Natural killer cell (primary cell): ENCODE data around the gene EXTL2. TPM values are rescaled to one million over a fixed set of nuclear protein-coding genes. Genes with fewer than 3 reads are reported as not detected.
"Not testable (repeated sequence)": the region's sequence is repeated elsewhere in the genome, so short reads cannot be mapped to it uniquely, and the experiment has no call there.

Experiments used
- ATAC-seq, 3 donors: fragments of 150-1000 bp in 2 of 3; fragments of 200-7000 bp in 1 of 3; cut with Tn5 transposase; 1 replicate in 1 of 3; 2 replicates in 2 of 3; pipeline ENCODE4 v1.10.0; 2021; ENCODE audit warnings: mild to moderate bottlenecking in 2 of 3, moderate library complexity in 2 of 3
- DNase-seq, 2 donors: peaks; one replicate each; pipeline versions ENCODE4 v3.0.0 to v3.0.0-alpha.2; 2013 to 2021; ENCODE audit warnings: mixed read lengths in 1 of 2
- H3K27ac ChIP-seq: one replicate; pipeline ENCODE4 v1.5.1; 2013; ENCODE audit warnings: mild to moderate bottlenecking, low read length
- H3K27me3 ChIP-seq: one replicate; pipeline ENCODE4 v1.6.1; 2013; ENCODE audit warnings: low read length; ENCODE audit not compliant: control insufficient read depth, insufficient read depth
- H3K36me3 ChIP-seq: one replicate; pipeline ENCODE4 v1.6.1; 2013; ENCODE audit warnings: low read length; ENCODE audit not compliant: control insufficient read depth, insufficient read depth
- H3K4me1 ChIP-seq: one replicate; pipeline ENCODE4 v1.6.1; 2013; ENCODE audit warnings: low read length; ENCODE audit not compliant: control insufficient read depth, insufficient read depth
- H3K4me3 ChIP-seq: one replicate; pipeline ENCODE4 v1.5.1; 2013; ENCODE audit warnings: low read length
- H3K9me3 ChIP-seq: one replicate; pipeline ENCODE4 v1.6.1; 2013; ENCODE audit warnings: low read length; ENCODE audit not compliant: control insufficient read depth, insufficient read depth
- H3K27ac Mint-ChIP-seq, 2 donors: one replicate each; pipeline ENCODE4 v1.8.0; 2022; ENCODE audit warnings: mild to moderate bottlenecking in 2 of 2, mixed read lengths in 2 of 2, moderate library complexity in 1 of 2
- H3K27me3 Mint-ChIP-seq, 2 donors: one replicate each; pipeline ENCODE4 v1.8.0; 2022; ENCODE audit warnings: low read depth in 2 of 2, mixed read lengths in 2 of 2
- H3K36me3 Mint-ChIP-seq: one replicate; pipeline ENCODE4 v1.8.0; 2022; ENCODE audit warnings: mixed read lengths
- H3K4me1 Mint-ChIP-seq, 2 donors: one replicate each; pipeline ENCODE4 v1.8.0; 2022; ENCODE audit warnings: mixed read lengths in 2 of 2
- H3K4me3 Mint-ChIP-seq: one replicate; pipeline ENCODE4 v1.8.0; 2022; ENCODE audit warnings: mild to moderate bottlenecking, moderate library complexity, mixed read lengths
- H3K9me3 Mint-ChIP-seq, 2 donors: one replicate each; pipeline ENCODE4 v1.8.0; 2022; ENCODE audit warnings: mixed read lengths in 2 of 2
- WGBS: methylation state at CpG from one replicate; pipeline ENCODE4 v1.1.7; 2013; ENCODE audit warnings: missing lambda C conversion rate; ENCODE audit not compliant: insufficient coverage; 5-methylcytosine and 5-hydroxymethylcytosine counted together
- intact Hi-C: fragments of 100-400 bp; cut with micrococcal nuclease; formaldehyde crosslinking; loops from one replicate; pipeline ENCODE4 v1.14.2; 2022
- total RNA-seq, 4 donors: library from RNA; stranded (reverse); fragments of 120-200 nt in 1 of 4; gene quantifications; one replicate each; pipeline versions ENCODE4 v1.2.3 to v1.2.4, GENCODE V29; 2013 to 2022
- TF ChIP-seq, protein P1 (sequence below): fragments of 200-600 bp; IDR thresholded peaks from one replicate; pipeline ENCODE4 v1.8.0; 2022; ENCODE audit warnings: antibody characterized with exemption

EXTL2 gene
- total RNA-seq, 3 donors from 2014 or later (not counting 1 experiment from before 2014, with no cell fraction given), result 3.5 to 5.8 (median 3.9) TPM

DNA sequence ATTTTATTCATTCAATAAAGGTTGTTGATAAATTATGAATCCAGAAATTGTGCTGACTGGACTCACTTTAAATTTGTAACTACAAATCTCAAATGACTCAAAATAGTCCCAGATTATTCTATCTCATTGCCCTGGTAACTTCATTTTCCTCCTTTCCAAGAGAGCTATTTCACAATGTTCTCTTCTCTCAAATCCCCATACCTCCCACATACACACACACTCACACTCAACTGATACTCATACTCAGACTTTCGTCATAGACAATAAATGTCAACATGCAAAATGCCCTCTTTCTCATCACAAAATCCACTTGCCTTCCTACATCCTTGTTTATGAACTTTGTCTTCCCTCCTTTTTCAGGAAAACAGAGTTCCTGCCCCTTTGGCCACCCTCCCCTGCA lies 33.3 kb downstream of the EXTL2 start:
- Histone ChIP-seq H3K36me3 (no peaks in the 10 kb centered on the region), H3K27me3 (no peaks in the 10 kb centered on the region), H3K9me3 (no peaks in the 10 kb centered on the region), H3K27ac (no peak overlapping the region), H3K4me3 (no peak overlapping the region), H3K4me1 (no peaks in the 10 kb centered on the region)
- Mint-ChIP-seq H3K36me3 (no peaks in the 10 kb centered on the region), H3K27ac (no peak overlapping the region), H3K9me3 (no peaks in the 10 kb centered on the region), H3K4me3 (no peak overlapping the region), H3K27me3 (peaks cover 0 to 3% of the 10 kb centered on the region in 2 donors), H3K4me1 (no peaks in the 10 kb centered on the region)
- WGBS, result 86% methylated on average over 1 of the region's 1 CpG
- TF ChIP-seq, protein P1, sequence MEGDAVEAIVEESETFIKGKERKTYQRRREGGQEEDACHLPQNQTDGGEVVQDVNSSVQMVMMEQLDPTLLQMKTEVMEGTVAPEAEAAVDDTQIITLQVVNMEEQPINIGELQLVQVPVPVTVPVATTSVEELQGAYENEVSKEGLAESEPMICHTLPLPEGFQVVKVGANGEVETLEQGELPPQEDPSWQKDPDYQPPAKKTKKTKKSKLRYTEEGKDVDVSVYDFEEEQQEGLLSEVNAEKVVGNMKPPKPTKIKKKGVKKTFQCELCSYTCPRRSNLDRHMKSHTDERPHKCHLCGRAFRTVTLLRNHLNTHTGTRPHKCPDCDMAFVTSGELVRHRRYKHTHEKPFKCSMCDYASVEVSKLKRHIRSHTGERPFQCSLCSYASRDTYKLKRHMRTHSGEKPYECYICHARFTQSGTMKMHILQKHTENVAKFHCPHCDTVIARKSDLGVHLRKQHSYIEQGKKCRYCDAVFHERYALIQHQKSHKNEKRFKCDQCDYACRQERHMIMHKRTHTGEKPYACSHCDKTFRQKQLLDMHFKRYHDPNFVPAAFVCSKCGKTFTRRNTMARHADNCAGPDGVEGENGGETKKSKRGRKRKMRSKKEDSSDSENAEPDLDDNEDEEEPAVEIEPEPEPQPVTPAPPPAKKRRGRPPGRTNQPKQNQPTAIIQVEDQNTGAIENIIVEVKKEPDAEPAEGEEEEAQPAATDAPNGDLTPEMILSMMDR, result no peak
- intact Hi-C loops, result no loop called here
- ATAC-seq (no peak), DNase-seq (no peak)

DNA sequence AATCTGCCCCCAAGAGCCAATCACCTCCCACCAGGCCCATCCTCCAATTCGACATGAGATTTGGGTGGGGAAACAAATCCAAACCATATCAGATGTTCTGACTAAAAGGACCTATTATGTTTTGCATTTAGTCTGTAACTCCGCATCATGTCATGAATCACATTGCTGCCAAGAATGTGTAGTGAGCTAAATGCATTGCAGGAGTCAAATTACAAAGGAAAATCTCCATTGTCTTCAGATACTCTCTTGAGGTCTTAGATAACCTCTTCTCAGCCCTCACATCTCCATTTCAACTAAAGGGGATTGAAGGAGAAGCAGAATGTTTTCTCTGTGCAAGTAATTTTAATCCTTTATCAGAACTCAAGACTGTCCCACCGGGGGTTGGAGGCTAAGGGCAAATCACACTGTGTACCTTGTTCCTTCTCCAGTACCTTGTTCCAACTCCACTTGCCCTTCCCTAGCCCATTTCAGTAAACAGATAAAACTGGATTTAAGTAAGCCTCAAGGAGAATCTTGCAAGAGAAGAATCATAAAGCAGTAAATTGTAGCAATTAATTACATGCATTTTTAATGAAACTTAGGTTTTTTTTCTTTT lies 34.1 kb downstream of the EXTL2 start:
- no peak overlapping the region for H3K4me3 Mint-ChIP-seq
- no peaks in the 10 kb centered on the region for H3K27me3 ChIP-seq
- H3K36me3 Mint-ChIP-seq, result no peaks in the 10 kb centered on the region
- DNase-seq (no peak), ATAC-seq (no peak)
- peaks cover 0 to 6% of the 10 kb centered on the region in 2 donors for H3K27me3 Mint-ChIP-seq
- no peaks in the 10 kb centered on the region for H3K4me1 Mint-ChIP-seq
- intact Hi-C loops, result no loop called here
- H3K27ac ChIP-seq, result no peak overlapping the region
- H3K27ac Mint-ChIP-seq, result no peak overlapping the region
- no peaks in the 10 kb centered on the region for H3K9me3 Mint-ChIP-seq
- H3K4me3 ChIP-seq, result no peak overlapping the region
- no peaks in the 10 kb centered on the region for H3K4me1 ChIP-seq
- H3K36me3 ChIP-seq, result no peaks in the 10 kb centered on the region
- WGBS, result 92% methylated on average over 3 of the region's 3 CpGs
- H3K9me3 ChIP-seq, result no peaks in the 10 kb centered on the region
- TF ChIP-seq, protein P1, result no peak

DNA sequence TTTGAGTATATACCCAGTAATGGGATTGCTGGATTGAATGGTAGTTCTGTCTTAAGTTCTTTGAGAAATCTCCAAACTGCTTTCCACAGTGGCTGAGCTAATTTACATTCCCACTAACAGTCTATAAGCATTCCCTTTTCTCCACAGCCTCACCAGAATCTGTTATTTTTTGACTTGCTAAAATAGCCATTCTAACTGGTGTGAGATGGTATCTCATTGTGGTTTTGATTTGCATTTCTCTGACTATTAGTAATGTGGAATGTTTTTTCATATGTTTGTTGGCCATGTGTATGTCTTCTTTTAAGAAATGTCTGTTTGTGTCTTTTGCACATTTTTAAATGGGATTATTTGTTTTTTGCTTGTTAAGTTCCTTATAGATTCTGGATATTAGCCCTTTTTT lies 39.5 kb downstream of the EXTL2 start:
- ATAC-seq, H3K9me3 Mint-ChIP-seq, H3K4me1 ChIP-seq, H3K36me3 ChIP-seq, DNase-seq, H3K27ac ChIP-seq, H3K4me3 ChIP-seq, H3K27me3 Mint-ChIP-seq, H3K4me3 Mint-ChIP-seq, intact Hi-C loops, H3K27ac Mint-ChIP-seq, H3K27me3 ChIP-seq, H3K9me3 ChIP-seq, H3K36me3 Mint-ChIP-seq, H3K4me1 Mint-ChIP-seq: not testable (repeated sequence)

DNA sequence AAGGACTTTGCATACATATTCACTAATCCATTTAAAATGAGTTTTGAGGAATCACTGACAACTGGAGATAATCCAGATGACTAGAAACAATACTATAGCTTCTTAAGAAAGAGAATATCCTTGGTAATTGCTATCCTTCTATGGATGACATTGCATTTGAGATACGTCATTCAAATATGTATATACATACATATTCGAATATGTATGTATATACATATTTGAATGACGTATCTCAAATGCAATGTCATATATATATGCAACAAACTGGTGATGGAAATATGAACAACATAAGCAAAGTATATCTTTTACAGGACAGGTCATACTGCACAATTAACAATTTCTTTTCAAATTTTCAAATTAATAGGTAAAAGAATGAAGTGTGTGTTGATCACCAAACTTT lies 41.7 kb downstream of the EXTL2 start:
- no CpG with 5 or more reads among the region's 3 CpGs for WGBS
- TF ChIP-seq, protein P1, result no peak

More for the DNA sequence above, 41.7 kb downstream of the EXTL2 start:
- peaks cover 6% of the 10 kb centered on the region in 2 donors for H3K27me3 Mint-ChIP-seq
- H3K9me3 ChIP-seq, result no peaks in the 10 kb centered on the region
- no peaks in the 10 kb centered on the region for H3K36me3 Mint-ChIP-seq
- H3K36me3 ChIP-seq, result no peaks in the 10 kb centered on the region
- H3K4me1 ChIP-seq, result no peaks in the 10 kb centered on the region
- no peaks in the 10 kb centered on the region for H3K9me3 Mint-ChIP-seq
- H3K4me1 Mint-ChIP-seq, result no peaks in the 10 kb centered on the region
- no peak overlapping the region for H3K4me3 ChIP-seq
- no peak for DNase-seq
- H3K27me3 ChIP-seq, result no peaks in the 10 kb centered on the region
- no peak for ATAC-seq
- intact Hi-C loops, result no loop called here
- no peak overlapping the region for H3K27ac Mint-ChIP-seq
- H3K4me3 Mint-ChIP-seq, result no peak overlapping the region
- H3K27ac ChIP-seq, result no peak overlapping the region
